HG02938 (cell line): ENCODE measurements around the gene ZCCHC14.
"Not testable (repeated sequence)": the region's sequence is repeated elsewhere in the genome, so short reads cannot be mapped to it uniquely, and the experiment has no call there.

ENCODE experiments used
- ATAC-seq: cut with Tn5 transposase; IDR thresholded peaks from one replicate; pipeline ENCODE4 v1.9.1; 2021; ENCODE audit warnings: mild to moderate bottlenecking, moderate library complexity; ENCODE audit not compliant: unreplicated experiment

ZCCHC14 gene

DNA sequence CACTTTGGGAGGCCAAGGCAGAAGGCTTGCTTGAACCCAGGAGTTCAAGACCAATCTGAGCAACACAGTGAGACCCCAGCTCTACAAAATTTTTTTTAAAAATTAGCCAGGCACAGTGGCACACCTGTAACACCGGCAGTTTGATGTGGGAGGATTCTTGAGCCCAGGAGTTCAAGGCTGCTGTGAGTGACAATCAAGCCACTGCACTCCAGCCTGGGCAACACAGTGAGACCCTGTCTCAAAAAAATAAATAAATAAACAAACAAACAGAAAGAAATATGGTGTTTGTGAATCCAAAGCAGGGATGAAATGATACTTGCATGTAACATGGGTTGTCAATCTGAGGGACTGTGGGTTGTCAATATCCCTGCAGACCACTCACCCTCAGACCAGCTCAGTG, 125.9 kb downstream of the ZCCHC14 start:
- no peak for ATAC-seq

DNA sequence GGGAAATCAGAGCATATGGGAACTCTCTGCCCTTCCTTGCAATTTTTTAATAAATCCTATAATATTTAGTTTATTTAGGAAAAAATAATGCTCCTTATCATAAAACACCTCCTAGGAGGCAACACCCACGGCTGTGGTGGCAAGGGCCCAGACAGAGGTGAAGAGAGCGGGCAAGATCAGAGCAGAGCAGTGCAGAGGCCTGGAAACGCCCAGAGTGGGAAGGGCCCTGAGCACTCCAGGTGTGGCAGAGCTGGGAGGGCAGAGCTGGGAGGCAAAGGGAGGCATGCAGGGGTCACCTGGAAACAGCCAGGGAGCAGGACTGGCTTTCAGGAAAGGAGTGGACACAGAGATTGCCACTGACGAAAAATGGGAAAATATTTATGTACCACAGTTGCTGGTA, 126.5 kb downstream of the ZCCHC14 start:
- no peak for ATAC-seq

DNA sequence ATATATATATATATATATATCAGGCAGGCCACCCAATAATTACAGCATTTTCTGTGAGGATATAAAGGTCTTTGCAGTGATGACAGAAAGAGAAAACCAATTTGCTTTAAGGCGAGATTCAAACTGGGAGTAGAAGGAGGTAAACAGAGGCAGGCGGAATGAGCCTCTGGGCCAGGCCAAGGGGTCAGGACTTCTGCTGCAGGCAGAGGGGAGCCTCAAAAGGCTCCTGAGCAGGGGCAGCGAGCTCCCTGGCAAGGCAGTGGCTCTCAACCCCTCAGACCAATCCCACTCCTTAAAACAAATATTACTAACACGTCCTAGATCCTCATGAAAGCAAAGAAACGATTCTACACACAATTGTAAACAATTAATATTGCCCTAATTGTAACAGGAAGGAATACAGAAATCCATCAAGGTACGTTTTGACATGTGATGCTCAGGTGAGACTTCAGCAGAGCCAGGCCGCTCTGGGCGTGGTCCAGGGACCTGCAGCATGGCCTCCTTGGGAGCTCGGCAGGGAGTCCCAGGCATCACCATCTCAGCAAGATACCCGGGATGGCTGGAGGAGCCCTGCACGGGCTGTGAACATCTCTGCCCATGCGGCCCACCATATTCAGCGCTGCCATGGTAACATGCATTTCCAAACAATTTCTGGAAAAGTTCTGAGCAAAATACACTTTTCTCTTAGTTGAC, 127.7 kb downstream of the ZCCHC14 start:
- ATAC-seq = no peak

DNA sequence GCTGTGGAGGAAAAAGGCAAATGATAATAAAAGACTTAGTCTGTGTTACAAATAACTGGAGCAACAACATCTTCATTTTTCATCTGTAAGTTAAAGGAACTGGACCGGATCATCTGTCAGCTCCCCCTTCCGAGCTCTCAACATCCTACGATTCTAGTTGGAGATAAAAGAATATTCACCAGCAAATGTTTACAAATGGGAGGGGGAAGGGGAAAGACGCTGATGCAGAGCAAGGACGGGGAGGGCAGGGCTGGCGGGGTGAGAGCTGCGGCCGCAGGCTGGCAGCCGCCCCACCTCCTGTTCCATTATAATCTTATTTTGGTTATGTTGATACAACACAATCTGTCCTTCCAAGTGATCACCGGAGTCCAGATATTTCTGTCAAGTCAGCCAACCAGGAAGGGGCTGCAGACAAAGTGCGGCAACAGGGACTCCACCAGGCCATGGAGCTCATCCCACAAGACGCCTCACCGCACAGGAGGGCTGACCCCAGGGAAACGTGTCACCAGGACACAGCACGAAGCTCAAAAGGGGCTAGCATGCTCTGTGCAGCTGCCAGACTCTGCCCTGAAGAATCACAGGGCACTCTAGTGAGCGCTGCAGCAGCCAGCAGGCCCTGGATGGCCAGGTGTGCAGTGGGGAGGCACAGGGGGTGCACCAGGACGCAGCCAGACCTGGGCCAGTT, 128.9 kb downstream of the ZCCHC14 start:
- no peak for ATAC-seq

DNA sequence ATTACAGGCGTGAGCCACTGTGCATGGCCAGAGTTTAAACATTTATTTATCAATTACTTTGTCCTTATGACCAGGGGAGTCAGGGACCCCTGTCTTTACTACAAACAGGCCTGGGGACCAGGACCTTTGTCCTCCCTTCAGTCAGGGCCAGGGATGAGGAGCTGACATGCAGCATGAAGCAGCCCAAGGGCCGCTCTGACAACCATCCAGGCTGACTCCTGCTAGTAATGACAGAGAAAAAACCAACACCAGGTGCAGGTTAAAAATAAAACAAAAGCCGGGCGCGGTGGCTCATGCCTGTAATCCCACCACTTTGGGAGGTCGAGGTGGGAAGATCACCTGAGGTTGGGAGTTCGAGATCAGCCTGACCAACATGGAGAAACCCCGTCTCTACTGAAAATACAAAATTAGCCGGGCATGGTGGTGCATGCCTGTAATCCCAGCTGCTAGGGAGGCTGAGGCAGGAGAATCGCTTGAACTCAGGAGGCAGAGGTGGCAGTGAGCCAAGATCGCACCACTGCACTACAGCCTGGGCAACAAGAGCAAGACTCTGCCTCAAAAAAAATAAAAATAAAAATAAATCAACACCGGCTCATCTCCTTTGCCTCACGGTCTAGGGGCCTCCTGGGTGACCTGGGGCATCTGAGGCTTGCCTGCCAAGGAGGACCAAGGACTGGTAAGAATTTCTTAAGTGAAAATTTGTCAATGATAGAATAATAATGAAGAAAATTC, 129.8 kb downstream of the ZCCHC14 start:
- ATAC-seq = not testable (repeated sequence)

DNA sequence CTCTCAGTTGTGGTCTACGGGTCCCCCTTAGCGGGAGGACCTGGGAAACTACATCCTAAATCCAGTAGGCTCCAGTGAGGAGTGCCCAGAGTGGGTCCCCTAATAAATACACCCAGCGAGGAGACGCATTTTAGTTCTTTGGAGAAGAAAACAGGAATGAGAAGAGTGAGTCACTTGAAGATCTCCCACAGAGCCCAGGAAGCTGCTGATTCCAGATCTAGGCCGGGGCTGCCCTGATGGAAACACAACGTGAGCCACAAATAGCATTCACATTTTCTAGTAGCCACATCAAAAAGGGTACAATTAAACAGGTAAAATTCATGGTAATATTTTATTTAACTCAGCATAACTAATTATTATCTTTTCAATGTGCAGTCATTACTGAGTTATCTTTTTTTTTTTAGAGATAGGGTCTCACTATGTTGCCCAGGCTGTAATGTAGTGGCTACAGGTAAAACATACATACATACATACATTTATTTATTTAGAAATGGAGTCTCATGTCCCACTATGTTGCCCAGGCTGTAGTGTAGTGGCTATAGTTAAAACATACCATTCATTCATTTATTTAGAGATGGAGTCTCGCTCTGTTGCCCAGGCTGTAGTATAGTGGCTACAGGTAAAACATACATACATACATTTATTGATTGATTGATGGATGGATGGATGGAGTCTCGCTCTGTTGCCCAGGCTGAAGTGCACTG, 130.8 kb downstream of the ZCCHC14 start:
- ATAC-seq = no peak

DNA sequence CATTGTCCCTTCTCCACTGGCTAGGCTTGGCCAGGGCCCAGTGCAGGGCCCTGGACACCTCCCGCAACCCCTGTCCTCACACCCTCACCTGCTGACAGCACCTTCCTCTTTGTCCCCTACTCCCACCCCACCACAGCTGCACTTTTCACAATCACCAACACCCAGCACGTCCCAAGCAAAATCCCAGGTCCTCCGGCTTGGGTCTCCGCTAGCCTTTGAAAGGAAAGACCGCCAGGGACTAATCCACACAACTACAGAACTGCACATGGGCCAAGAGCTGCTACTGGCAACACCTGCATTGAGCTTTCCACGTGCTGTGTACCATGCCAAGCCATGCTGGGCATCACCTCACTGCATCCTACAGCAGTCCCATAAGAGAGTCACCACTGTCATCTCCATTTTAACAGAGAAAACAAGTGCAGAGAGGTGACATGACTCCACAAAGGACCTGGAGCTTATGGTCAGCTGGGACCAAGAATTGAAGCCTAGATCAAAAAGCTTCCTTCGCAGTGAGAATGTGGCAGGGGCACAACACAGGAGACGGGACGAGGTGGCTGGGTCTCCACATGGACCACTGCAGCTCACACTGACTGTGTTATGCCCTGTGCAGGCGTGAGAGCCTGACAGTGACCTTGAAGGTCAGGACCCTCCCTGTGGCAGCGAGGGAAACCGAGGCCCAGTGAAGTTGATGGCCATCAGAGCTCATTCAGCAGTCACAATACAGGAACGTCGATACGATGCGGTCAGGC, 131.8 kb downstream of the ZCCHC14 start:
- no peak for ATAC-seq

DNA sequence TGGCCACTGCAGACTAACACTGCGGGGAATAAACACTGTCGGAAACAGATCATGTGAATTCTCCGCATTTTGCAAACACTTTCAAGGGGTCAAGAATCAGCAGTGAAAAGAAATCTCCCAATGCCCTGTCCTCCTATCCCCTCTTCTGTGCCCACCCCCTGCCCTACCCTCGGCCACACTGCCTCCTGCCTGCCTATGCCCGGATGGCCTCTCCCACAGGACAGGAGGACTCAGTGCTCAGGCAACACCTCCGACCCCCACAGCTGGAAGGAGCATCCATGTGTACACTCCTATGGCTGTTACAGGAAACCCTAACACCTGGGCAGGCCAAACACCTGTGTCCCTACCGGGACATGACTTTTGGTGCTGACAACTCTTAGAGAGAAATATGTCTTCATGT, 133.7 kb downstream of the ZCCHC14 start:
- no peak for ATAC-seq

DNA sequence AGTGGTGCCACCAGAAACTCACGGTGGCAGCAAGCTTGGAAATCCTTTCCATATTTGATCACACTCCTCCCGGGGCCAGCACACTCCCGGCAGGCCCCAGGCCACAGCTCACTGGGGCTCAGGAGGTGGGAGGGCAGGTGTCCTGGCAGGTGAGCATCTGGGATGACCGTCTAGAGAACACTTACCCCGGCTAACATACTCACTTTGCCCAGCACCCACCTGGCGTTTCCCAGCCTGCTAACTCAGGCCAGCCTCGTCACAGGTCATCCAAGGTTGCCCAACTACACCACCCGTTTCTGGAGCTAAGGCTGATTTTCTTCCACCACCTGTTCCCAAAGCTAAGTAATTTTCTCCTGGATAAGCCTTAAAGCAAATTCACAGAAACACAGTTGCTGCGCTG, 134.1 kb downstream of the ZCCHC14 start:
- ATAC-seq = no peak

DNA sequence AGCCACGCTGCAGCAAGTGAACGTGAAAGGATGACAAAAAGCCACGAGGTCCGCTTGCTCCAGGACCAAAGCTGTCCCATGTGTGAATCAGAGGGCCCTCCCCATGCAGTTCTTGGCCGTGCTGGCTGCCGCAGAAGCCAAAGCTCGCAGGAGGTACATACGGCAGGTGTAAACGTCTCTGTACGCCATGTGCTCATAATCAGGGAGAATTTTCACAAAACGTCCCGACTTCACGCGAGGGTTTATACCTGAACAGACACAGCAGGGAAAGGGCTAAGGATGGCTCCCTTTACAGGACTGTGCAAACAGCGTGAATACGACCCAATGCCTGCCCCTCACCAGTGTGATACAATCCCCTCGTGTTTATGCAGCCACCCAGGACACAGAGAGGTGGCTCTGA, 134.6 kb downstream of the ZCCHC14 start:
- no peak for ATAC-seq

DNA sequence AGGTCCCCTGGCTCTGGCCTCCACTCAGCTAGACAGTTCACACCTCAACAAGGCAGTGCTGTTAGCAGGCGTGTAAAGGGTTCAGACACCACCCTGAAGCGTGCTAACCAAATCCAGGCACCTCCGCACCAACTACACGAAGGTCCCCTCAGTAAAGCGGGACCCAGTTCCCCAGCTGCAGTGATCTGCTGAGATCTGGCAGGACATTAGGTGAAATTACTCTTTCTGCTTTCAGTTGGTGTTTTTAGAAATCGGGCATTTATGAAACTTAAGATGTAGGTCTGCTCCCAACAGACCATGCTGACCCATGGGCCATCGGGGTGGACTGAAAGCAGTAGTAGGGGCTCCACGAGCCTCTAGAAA, 136.4 kb downstream of the ZCCHC14 start:
- ATAC-seq = no peak
